Measurements from ENCODE around the gene UBXN11. TPM values are rescaled to one million over a fixed set of nuclear protein-coding genes. Genes with fewer than 3 reads are reported as not detected.

The UBXN11 gene
- total RNA-seq, 1 donor from 2014 or later = 12.8 TPM

GRCh38 chr1:26320896-26321295 is 14.5 kb upstream of the UBXN11 start:
- peaks cover 3% of the 10 kb centered on the region for H3K27me3 Mint-ChIP-seq (ENCODE audit: low read depth, unreplicated experiment)
- no peak overlapping the region for H3K4me3 Mint-ChIP-seq (ENCODE audit: unreplicated experiment)
- peaks cover 3% of the 10 kb centered on the region for H3K36me3 Mint-ChIP-seq (ENCODE audit: low read depth, unreplicated experiment)
- Histone ChIP-seq H3K36me3 (ENCODE audit: insufficient read depth, low read length) (no peaks in the 10 kb centered on the region), H3K4me2 (ENCODE audit: low read length) (peak overlapping the region; percentile 47), H3K9ac (ENCODE audit: low read length) (peak overlapping the region; percentile 63), H2AFZ (ENCODE audit: low read depth, low read length) (peak overlapping the region; percentile 87), H3K9me3 (ENCODE audit: insufficient read depth, low read depth, low read length) (no peaks in the 10 kb centered on the region), H3K27ac (ENCODE audit: low read depth, low read length) (no peak overlapping the region), H4K20me1 (ENCODE audit: insufficient read depth, low read length) (no peaks in the 10 kb centered on the region), H3K27me3 (ENCODE audit: insufficient read depth, low read length) (no peaks in the 10 kb centered on the region), H3K79me2 (ENCODE audit: insufficient read depth, low read length) (no peaks in the 10 kb centered on the region), H3K4me1 (ENCODE audit: insufficient read depth, low read length) (peaks cover 5% of the 10 kb centered on the region), H3K4me3 (ENCODE audit: insufficient read depth, low read depth, low read length) (no peak overlapping the region)
- H3K4me1 Mint-ChIP-seq (ENCODE audit: low read depth, unreplicated experiment) = peaks cover 7% of the 10 kb centered on the region
- FAIRE-seq (no peak), DNase-seq (ENCODE audit: low read depth) (no peak)
- H3K27ac Mint-ChIP-seq (ENCODE audit: unreplicated experiment) = peak overlapping the region; percentile 68
- TF ChIP-seq EZH2 (IDR thresholded peaks at IDR 0.05; ENCODE audit: insufficient read depth, low read length) = no peak
- TF ChIP-seq CTCF (IDR thresholded peaks at IDR 0.05; ENCODE audit: insufficient read depth, low read depth, low read length) = no peak
- H3K9me3 Mint-ChIP-seq (ENCODE audit: unreplicated experiment) = no peaks in the 10 kb centered on the region

- no peak overlapping the region for H3K4me2 ChIP-seq (ENCODE audit: low read length)
- Mint-ChIP-seq H3K4me1 (ENCODE audit: low read depth, unreplicated experiment) (peaks cover 7% of the 10 kb centered on the region), H3K27me3 (ENCODE audit: low read depth, unreplicated experiment) (peaks cover 11% of the 10 kb centered on the region), H3K4me3 (ENCODE audit: unreplicated experiment) (no peak overlapping the region), H3K9me3 (ENCODE audit: unreplicated experiment) (no peaks in the 10 kb centered on the region), H3K36me3 (ENCODE audit: low read depth, unreplicated experiment) (peaks cover 3% of the 10 kb centered on the region), H3K27ac (ENCODE audit: unreplicated experiment) (no peak overlapping the region)
- H3K27me3 ChIP-seq (ENCODE audit: insufficient read depth, low read length) = peaks cover 3% of the 10 kb centered on the region
- no peak overlapping the region for H3K9ac ChIP-seq (ENCODE audit: low read length)
- H3K36me3 ChIP-seq (ENCODE audit: insufficient read depth, low read length) = no peaks in the 10 kb centered on the region
- TF ChIP-seq EZH2 (IDR thresholded peaks at IDR 0.05; ENCODE audit: insufficient read depth, low read length) (no peak), CTCF (IDR thresholded peaks at IDR 0.05; ENCODE audit: insufficient read depth, low read depth, low read length) (no peak)
- H3K79me2 ChIP-seq (ENCODE audit: insufficient read depth, low read length) = no peaks in the 10 kb centered on the region
- no peak overlapping the region for H2AFZ ChIP-seq (ENCODE audit: low read depth, low read length)
- FAIRE-seq = no peak
- H3K9me3 ChIP-seq (ENCODE audit: insufficient read depth, low read depth, low read length) = no peaks in the 10 kb centered on the region
- DNase-seq (ENCODE audit: low read depth) = no peak
- no peaks in the 10 kb centered on the region for H4K20me1 ChIP-seq (ENCODE audit: insufficient read depth, low read length)
- H3K4me3 ChIP-seq (ENCODE audit: insufficient read depth, low read depth, low read length) = no peak overlapping the region
- peaks cover 5% of the 10 kb centered on the region for H3K4me1 ChIP-seq (ENCODE audit: insufficient read depth, low read length)
- no peak overlapping the region for H3K27ac ChIP-seq (ENCODE audit: low read depth, low read length)
Observed at GRCh38 chr1:26318338-26319064, 12.1 kb upstream of the UBXN11 start.

All from astrocyte (in vitro differentiated cells and primary cell).